SK-N-SH (cell line): Measurements from ENCODE around the gene FOXP1.

Experiments used
- CHD2 ChIP-seq: fragments of 150-350 bp; IDR thresholded peaks from 2 replicates; pipeline ENCODE4 v1.6.1; 2018; ENCODE audit warnings: low read length; ENCODE audit not compliant: partially characterized antibody
- CTCF ChIP-seq: fragments of 200-600 bp; sonication (generic); IDR thresholded peaks from 2 replicates; pipeline ENCODE4 v1.6.1; 2017; ENCODE audit warnings: antibody characterized with exemption, mild to moderate bottlenecking, moderate library complexity
- EZH2phosphoT487 ChIP-seq: fragments of 200-600 bp; sonication (generic); IDR thresholded peaks from 2 replicates; pipeline ENCODE4 v1.6.1; 2017; ENCODE audit warnings: low read depth, mixed run types, mild to moderate bottlenecking, antibody characterized with exemption, moderate library complexity, borderline replicate concordance
- GABPA ChIP-seq: IDR thresholded peaks from 2 replicates; pipeline ENCODE4 v1.4.0; 2012; ENCODE audit warnings: low read depth, mild to moderate bottlenecking
- MAX ChIP-seq: IDR thresholded peaks from 2 replicates; pipeline ENCODE4 v1.4.0; 2012; ENCODE audit warnings: low read depth
- POLR2AphosphoS5 ChIP-seq: IDR thresholded peaks from 2 replicates; pipeline ENCODE4 v1.6.1; 2012; ENCODE audit warnings: low read depth, low read length
- RAD21 ChIP-seq: IDR thresholded peaks from 2 replicates; pipeline ENCODE4 v1.6.1; 2012; ENCODE audit warnings: mild to moderate bottlenecking, low read length
- RXRA ChIP-seq: IDR thresholded peaks from 2 replicates; pipeline ENCODE4 v1.4.0; 2012; ENCODE audit warnings: low read depth, mild to moderate bottlenecking, borderline replicate concordance
- TEAD4 ChIP-seq: IDR thresholded peaks from 2 replicates; pipeline ENCODE4 v1.4.0; 2012; ENCODE audit warnings: mild to moderate bottlenecking, borderline replicate concordance; ENCODE audit not compliant: insufficient read depth
- YY1 ChIP-seq: IDR thresholded peaks from 2 replicates; pipeline ENCODE4 v1.4.0; 2012; ENCODE audit warnings: low read depth, mild to moderate bottlenecking

GRCh38 chr3:71041371-71041770 is 542.2 kb downstream of the FOXP1 start:
- TF ChIP-seq MAX (no peak), RXRA (no peak), CTCF (no peak), EZH2phosphoT487 (no peak), YY1 (no peak), CHD2 (no peak), POLR2AphosphoS5 (no peak), GABPA (no peak), RAD21 (no peak), TEAD4 (no peak)
